GM19455 (cell line): ENCODE measurements around the gene TMA7.
A peak's percentile ranks its signal among the peaks of the same experiment; 100 is the strongest.
"Not testable (repeated sequence)": the region's sequence is repeated elsewhere in the genome, so short reads cannot be mapped to it uniquely, and the experiment has no call there.

ENCODE experiments used
- ATAC-seq: cut with Tn5 transposase; IDR thresholded peaks from one replicate; pipeline ENCODE4 v1.9.1; 2021; ENCODE audit not compliant: unreplicated experiment

TMA7 gene

DNA sequence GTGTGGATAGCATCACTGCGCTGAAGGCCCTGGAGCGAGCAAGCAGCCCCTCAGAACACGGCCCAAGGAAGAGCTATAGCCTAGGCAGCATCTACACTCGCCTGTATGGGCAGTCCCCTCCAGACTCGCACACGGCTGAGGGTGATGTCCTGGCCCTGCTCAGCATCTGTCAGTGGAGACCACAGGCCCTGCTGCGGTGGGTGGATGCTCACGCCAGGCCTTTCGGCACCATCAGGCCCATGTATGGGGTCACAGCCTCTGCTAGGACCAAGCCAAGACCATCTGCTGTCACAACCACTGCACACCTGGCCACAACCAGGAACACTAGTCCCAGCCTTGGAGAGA, 27.0 kb downstream of the TMA7 start:
- no peak for ATAC-seq

DNA sequence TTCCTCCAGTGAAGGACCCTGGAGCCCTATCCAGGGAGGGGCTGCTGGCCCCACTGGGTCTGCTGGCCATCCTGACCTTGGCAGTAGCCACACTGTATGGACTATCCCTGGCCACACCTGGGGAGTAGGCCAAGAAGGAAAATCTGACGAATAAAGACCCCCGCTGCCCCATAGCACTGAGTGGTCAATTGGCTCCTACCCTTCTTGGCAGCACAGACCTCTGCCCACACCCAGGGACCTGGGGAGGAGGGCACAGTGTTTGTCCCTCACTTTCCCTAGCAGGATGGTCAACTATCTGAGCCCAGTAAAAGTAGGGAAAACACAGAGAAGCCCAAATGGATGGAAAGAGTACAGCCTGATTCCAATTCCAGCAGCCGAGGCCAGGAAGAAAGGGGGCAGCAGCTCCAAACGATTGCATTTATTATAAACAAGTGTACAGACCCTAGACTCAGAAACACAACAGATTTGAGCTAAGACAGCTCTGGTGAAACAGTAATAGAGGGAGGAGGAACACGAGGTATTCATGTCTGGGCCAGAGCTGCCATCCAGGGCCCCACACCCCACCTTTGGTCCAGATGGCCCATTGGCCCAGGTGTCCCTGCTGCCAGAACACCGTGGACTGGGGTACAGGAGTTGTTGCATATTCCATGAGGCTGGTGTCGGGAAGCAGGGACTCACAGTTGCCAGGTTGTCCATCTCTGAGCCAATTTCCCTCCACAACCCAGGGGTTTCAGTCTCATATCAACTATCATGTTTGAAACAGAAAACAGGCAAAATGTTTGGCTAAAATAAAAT, 27.6 kb downstream of the TMA7 start:
- ATAC-seq, result no peak

DNA sequence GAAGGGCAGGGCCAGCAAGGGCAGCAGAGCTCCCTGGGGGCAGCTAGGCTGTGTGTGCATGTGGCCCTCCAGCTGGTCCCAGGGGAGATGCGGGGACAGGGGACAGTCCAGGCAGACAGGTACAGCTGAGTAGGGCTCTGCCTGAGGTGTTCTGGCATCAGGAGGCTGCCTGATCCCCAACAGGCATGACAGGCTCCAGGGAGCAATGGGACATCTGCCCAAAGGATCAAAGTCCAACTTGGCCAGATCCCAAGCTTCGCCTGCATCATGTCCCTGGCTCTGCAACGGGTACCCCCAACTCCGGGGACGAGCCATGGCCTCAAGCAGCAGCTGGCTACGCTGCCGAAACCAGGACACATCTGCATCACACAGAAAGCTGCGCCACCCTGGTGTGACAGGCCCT, 28.3 kb downstream of the TMA7 start:
- ATAC-seq, result no peak

DNA sequence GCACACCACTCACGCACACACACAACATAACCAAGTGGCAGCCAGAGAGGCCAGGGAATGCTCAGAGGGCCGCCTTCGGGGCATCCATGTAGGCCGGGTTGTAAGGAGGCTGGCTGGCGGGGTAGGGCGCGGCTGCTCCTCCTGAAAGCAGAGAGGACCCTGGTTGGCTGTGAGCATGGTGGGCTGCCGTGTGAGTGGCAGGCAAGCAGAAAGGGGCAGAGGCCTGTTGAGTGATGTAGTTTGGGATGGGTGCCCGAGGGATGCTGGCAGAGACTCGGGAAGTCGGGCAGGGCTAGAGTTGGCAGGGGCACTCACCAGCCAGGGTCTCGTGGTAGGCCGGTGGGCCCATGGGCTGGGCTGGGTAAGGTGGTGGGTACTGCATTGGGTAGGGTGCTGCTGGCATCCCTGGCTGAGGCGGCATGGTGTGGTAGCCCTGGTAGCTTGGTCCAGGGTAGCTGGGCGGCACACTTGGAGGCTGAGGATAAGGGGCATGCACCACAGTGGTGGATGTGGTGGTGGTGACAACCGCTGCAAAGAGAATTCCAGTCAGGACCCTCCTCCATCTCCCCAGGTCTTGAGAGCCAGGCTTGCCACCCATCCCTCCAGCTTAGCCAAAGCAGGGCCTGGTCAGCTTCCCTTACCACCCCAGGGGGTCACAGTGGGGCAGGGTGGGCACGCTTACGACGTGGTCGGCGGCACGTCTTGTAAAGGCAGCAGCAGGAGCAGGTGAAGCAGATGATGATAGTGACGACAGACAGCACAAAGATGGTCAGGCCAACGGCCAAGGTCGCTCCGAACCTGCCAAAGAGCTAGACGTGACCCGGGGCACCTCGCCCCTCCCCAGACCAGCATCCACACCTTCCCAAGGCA, 29.2 kb downstream of the TMA7 start:
- no peak for ATAC-seq

DNA sequence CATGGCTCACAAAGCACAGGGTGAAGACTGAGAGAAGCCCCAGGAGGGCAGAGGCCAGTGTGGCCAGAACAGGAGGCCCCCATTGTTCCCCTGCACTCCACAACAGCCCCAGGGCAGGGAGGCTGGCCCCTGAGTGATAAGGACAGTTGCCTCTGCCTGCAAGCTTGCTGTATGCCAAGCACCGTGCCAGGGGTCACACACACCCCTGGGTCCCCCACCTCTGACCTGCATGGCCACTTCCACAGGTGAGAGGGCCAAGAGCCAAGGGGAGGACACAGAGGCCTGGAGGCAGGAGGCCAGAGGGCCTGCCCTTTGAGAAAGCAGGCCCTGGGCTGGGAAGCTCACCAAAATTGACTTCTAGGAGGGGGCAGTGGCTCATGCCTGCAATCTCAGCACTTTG, 30.2 kb downstream of the TMA7 start:
- no peak for ATAC-seq

GRCh38 chr3:48472673-48472922, 32.5 kb downstream of the TMA7 start:
- ATAC-seq, result peak; percentile 17

- ATAC-seq, result peak; percentile 75
Measured at GRCh38 chr3:48472923-48473616, 33.0 kb downstream of the TMA7 start.

GRCh38 chr3:48473617-48473952, 33.5 kb downstream of the TMA7 start:
- no peak for ATAC-seq

DNA sequence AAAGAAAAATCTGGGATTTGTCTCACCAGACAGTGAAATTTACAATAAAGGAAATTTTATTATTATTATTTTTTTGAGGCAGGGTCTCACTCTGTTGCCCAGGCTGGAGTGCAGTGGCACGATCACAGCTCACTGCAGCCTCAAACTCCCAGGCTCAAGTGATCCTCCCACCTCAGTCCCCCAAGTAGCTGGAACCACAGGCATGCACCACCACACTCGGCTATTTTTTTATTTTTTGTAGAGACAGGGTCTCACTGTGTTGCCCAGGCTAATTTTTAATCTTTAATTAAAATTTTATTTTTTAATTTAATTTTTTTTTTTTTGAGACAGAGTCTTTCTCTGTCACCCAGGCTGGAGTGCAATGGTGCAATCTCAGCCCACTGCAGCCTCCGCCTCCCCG, 34.0 kb downstream of the TMA7 start:
- ATAC-seq, result not testable (repeated sequence)

DNA sequence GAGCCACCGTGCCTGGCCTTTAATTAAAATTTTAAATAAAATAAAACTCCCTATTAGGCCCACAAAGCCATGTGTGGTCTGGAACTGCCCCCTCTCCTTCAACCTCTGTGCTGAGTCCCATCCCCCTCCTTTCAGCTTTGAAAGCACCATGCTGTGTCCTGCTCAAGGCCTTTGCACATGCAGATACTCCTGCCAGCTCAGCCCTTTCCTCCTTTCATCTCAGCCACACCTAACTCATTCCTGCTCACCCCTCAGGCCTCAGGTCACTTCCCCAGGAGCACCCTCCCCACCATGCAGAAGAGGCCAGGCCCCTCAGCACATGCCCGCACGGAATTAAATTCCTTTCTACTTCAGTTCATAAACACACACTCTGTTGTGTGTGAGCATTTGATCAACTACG, 34.6 kb downstream of the TMA7 start:
- ATAC-seq, result no peak

DNA sequence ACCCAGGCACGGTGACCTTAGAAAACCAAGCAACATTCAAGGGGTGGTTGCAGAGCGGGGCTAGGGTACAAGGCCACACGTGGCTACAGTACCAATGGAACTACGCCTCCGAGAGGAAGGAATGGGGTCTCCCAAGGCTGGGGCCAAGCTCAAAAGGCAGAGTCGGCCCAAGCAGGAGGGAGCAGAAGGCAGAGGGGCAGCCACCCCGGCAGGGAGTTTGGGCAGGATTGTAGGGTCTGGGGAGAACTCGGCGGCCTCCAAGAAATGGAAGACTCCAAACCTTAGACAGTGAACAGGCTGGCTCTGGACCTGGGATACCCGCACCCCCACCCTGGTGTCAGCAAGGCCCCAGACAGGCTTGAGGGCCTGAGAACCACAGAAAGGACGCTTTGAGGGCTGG, 35.1 kb downstream of the TMA7 start:
- no peak for ATAC-seq

- ATAC-seq, result no peak
Measured at GRCh38 chr3:48476426-48477053, 36.5 kb downstream of the TMA7 start.

DNA sequence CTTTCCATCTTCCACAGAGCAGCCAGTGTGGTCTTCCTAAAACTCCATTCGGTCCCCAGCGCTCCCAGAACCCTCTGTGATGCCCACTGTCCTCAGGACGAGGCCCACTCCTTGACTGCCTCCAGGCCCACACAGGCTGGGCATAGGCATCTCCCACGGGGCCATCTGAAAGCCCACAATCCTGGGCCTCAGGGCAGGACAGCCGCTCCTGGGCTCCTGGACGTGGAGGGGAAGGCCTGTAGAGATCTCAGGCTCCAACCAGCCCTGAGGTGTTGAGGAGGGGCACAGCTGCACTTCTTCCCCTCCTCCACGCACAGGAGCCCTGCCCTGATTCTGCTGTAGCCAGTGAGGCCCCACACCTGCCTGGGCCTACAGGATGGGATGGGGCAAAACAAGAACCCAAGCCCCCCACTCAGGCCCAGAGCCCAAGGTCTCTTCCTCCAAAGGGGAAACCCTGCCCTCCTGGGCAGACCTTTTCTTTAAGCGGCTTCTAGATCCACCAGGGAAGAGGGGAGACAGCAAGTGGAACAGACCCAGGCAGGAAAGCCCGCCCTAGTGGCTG, 38.0 kb downstream of the TMA7 start:
- ATAC-seq, result no peak

GRCh38 chr3:48478626-48479555, 38.8 kb downstream of the TMA7 start:
- ATAC-seq, result no peak

- ATAC-seq, result not testable (repeated sequence)
Measured at GRCh38 chr3:48480891-48481290, 40.8 kb downstream of the TMA7 start.

- not testable (repeated sequence) for ATAC-seq
Measured at GRCh38 chr3:48482822-48483221, 42.8 kb downstream of the TMA7 start.

GRCh38 chr3:48486952-48487351, 46.9 kb downstream of the TMA7 start:
- ATAC-seq, result no peak

- no peak for ATAC-seq
Measured at GRCh38 chr3:48492461-48493202, 52.6 kb downstream of the TMA7 start.

DNA sequence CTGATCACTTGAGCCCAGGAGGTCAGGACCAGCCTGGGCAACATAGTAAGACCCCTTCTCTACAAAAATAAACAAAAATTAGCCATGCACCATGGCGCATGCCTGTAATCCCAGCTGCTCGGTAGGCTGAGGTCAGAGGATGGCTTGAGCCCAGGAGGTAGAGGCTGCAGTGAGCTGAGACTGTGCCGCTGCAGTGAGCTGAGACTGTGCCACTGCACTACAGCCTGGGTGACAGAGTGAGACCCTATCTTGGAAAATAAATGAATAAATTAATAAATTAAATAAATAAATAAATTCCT, 53.1 kb downstream of the TMA7 start:
- no peak for ATAC-seq
